NCI-H524 (cell line): ENCODE data around the gene FAM117B.
"Not testable (repeated sequence)": the region's sequence is repeated elsewhere in the genome, so short reads cannot be mapped to it uniquely, and the experiment has no call there.

Source experiments
- DNase-seq, 2 experiments: peaks; one replicate each; lab custom pipeline; 2025; lab: John Stamatoyannopoulos, UW

The FAM117B gene

GRCh38 chr2:202758604-202759003 is 123.8 kb downstream of the FAM117B start:
- no peak for DNase-seq

GRCh38 chr2:202760848-202761247 is 126.1 kb downstream of the FAM117B start:
- no peak for DNase-seq

- DNase-seq = no peak
These were observed 127.8 kb downstream of the FAM117B start for GRCh38 chr2:202762556-202762955.

- DNase-seq = no peak
These were observed 129.1 kb downstream of the FAM117B start for GRCh38 chr2:202763916-202764315.

GRCh38 chr2:202764991-202765390 is 130.2 kb downstream of the FAM117B start:
- no peak for DNase-seq

- no peak for DNase-seq
These were observed 130.7 kb downstream of the FAM117B start for GRCh38 chr2:202765436-202765835.

GRCh38 chr2:202768273-202768672 is 133.5 kb downstream of the FAM117B start:
- DNase-seq = no peak

- no peak for DNase-seq
These were observed 134.4 kb downstream of the FAM117B start for GRCh38 chr2:202769201-202769600.

GRCh38 chr2:202771336-202771735 is 136.6 kb downstream of the FAM117B start:
- no peak for DNase-seq

GRCh38 chr2:202771741-202772460 is 137.1 kb downstream of the FAM117B start:
- no peak for DNase-seq

GRCh38 chr2:202773301-202773973 is 138.7 kb downstream of the FAM117B start:
- no peak for DNase-seq

GRCh38 chr2:202774104-202774503 is 139.3 kb downstream of the FAM117B start:
- DNase-seq = no peak

GRCh38 chr2:202778217-202778616 is 143.4 kb downstream of the FAM117B start:
- DNase-seq = no peak

- DNase-seq = no peak
These were observed 145.8 kb downstream of the FAM117B start for GRCh38 chr2:202780514-202781021.

- DNase-seq = no peak
These were observed 148.3 kb downstream of the FAM117B start for GRCh38 chr2:202782940-202783558.

GRCh38 chr2:202786842-202787241 is 152.1 kb downstream of the FAM117B start:
- DNase-seq = no peak

GRCh38 chr2:202790676-202791075 is 155.9 kb downstream of the FAM117B start:
- DNase-seq = no peak

GRCh38 chr2:202797944-202798343 is 163.2 kb downstream of the FAM117B start:
- DNase-seq = no peak

GRCh38 chr2:202805911-202806310 is 171.1 kb downstream of the FAM117B start:
- DNase-seq = not testable (repeated sequence)

- not testable (repeated sequence) for DNase-seq
These were observed 172.8 kb downstream of the FAM117B start for GRCh38 chr2:202807431-202808138.

- DNase-seq = no peak
These were observed 174.0 kb downstream of the FAM117B start for GRCh38 chr2:202808754-202809153.

- DNase-seq = no peak
These were observed 178.6 kb downstream of the FAM117B start for GRCh38 chr2:202813387-202813786.
